Measurements from ENCODE around the gene SMIM33. TPM values are rescaled to one million over a fixed set of nuclear protein-coding genes. Genes with fewer than 3 reads are reported as not detected.

SMIM33 gene
- total RNA-seq, 6 donors from 2014 or later = not detected

DNA sequence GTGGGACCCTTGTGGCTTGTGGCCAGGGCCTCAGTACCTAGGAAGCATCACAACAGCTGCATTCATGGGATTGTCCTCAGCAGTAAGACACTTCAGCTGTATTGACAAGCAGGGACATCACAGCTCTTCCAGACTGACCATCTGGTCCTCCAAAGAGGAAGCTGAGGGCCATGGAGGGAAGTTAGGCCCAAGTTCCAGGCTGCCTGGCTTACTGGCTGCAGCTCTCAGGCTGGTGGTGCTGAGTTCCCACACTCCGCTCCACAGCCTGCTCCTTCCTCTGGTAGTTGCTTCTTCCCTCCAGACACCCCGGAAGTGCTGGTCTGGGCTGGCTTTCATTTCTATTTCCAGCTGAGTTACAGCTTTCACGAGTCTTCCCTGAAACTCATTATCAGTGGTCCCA, 17.5 kb downstream of the SMIM33 start:
- no peaks in the 10 kb centered on the region for H3K36me3 ChIP-seq
- peak in 1 of 2 donors; percentile 73 for DNase-seq
- H3K27me3 ChIP-seq = no peaks in the 10 kb centered on the region
- H3K4me1 ChIP-seq = peaks cover 14 to 20% (median 16%) of the 10 kb centered on the region in 4 donors
- no peak overlapping the region for H3K4me3 ChIP-seq
- no peak for TF ChIP-seq POLR2A (IDR thresholded peaks at IDR 0.05)
- TF ChIP-seq, protein P1, sequence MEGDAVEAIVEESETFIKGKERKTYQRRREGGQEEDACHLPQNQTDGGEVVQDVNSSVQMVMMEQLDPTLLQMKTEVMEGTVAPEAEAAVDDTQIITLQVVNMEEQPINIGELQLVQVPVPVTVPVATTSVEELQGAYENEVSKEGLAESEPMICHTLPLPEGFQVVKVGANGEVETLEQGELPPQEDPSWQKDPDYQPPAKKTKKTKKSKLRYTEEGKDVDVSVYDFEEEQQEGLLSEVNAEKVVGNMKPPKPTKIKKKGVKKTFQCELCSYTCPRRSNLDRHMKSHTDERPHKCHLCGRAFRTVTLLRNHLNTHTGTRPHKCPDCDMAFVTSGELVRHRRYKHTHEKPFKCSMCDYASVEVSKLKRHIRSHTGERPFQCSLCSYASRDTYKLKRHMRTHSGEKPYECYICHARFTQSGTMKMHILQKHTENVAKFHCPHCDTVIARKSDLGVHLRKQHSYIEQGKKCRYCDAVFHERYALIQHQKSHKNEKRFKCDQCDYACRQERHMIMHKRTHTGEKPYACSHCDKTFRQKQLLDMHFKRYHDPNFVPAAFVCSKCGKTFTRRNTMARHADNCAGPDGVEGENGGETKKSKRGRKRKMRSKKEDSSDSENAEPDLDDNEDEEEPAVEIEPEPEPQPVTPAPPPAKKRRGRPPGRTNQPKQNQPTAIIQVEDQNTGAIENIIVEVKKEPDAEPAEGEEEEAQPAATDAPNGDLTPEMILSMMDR (IDR thresholded peaks at IDR 0.05) = no peak
- peak in 1 of 2 donors; percentile 8 for TF ChIP-seq POLR2AphosphoS5 (IDR thresholded peaks at IDR 0.05)
- ATAC-seq (ENCODE audit: low FRiP score in 2 of 2) = peak; percentile 44 to 82
- H3K9me3 ChIP-seq = no peaks in the 10 kb centered on the region
- 50 to 61% methylated on average over 3 of the region's 3 CpGs for WGBS, 2 donors
- peak overlapping the region; percentile 48 to 78 (median 68) for H3K27ac ChIP-seq

- WGBS, 2 donors = 23 to 25% methylated on average over 6 of the region's 6 CpGs
- Histone ChIP-seq H3K27me3 (no peaks in the 10 kb centered on the region), H3K27ac (peak overlapping the region in 3 of 4 donors; percentile 15 to 64 (median 49)), H3K4me1 (peaks cover 18 to 23% (median 20%) of the 10 kb centered on the region in 4 donors), H3K9me3 (no peaks in the 10 kb centered on the region), H3K36me3 (no peaks in the 10 kb centered on the region), H3K4me3 (peak overlapping the region in 1 of 4 donors; percentile 6)
- TF ChIP-seq, protein P1 (IDR thresholded peaks at IDR 0.05) = no peak
- TF ChIP-seq POLR2A (IDR thresholded peaks at IDR 0.05) (no peak), EP300 (IDR thresholded peaks at IDR 0.05) (no peak), POLR2AphosphoS5 (IDR thresholded peaks at IDR 0.05) (no peak)
- ATAC-seq (ENCODE audit: low FRiP score in 2 of 2) = peak in 1 of 2 donors; percentile 31
- DNase-seq = no peak
Measured at GRCh38 chr5:139492700-139493192, 21.9 kb downstream of the SMIM33 start.

GRCh38 chr5:139494256-139494655, 23.5 kb downstream of the SMIM33 start:
- Histone ChIP-seq H3K36me3 (no peaks in the 10 kb centered on the region), H3K27me3 (no peaks in the 10 kb centered on the region), H3K4me3 (no peak overlapping the region), H3K27ac (no peak overlapping the region), H3K4me1 (peaks cover 18 to 23% (median 20%) of the 10 kb centered on the region in 4 donors), H3K9me3 (no peaks in the 10 kb centered on the region)
- no peak for TF ChIP-seq EP300 (IDR thresholded peaks at IDR 0.05)
- TF ChIP-seq, protein P1 (IDR thresholded peaks at IDR 0.05) = no peak
- no peak for TF ChIP-seq POLR2AphosphoS5 (IDR thresholded peaks at IDR 0.05)
- no peak for TF ChIP-seq POLR2A (IDR thresholded peaks at IDR 0.05)
- ATAC-seq (ENCODE audit: low FRiP score in 2 of 2) (no peak), DNase-seq (no peak)
- WGBS, 2 donors = 85 to 90% methylated on average over 3 of the region's 3 CpGs

- no peaks in the 10 kb centered on the region for H3K36me3 ChIP-seq
- DNase-seq (no peak), ATAC-seq (ENCODE audit: low FRiP score in 2 of 2) (no peak)
- H3K27ac ChIP-seq = peak overlapping the region in 2 of 4 donors; percentile 15 to 33
- H3K4me3 ChIP-seq = no peak overlapping the region
- H3K9me3 ChIP-seq = no peaks in the 10 kb centered on the region
- TF ChIP-seq EP300 (IDR thresholded peaks at IDR 0.05) (no peak), POLR2AphosphoS5 (IDR thresholded peaks at IDR 0.05) (no peak), POLR2A (IDR thresholded peaks at IDR 0.05) (no peak)
- TF ChIP-seq, protein P1 (IDR thresholded peaks at IDR 0.05) = no peak
- peaks cover 18 to 23% (median 20%) of the 10 kb centered on the region in 4 donors for H3K4me1 ChIP-seq
- no peaks in the 10 kb centered on the region for H3K27me3 ChIP-seq
Measured at GRCh38 chr5:139494832-139495231, 24.0 kb downstream of the SMIM33 start.

Data from upper lobe of left lung (tissue), 6 donors.